Activated gamma-delta T cell treated with Interleukin-2 at 50 U/mL for 16 hours (primary cell): ENCODE data around the gene CALR.
"Not testable (repeated sequence)": the region's sequence is repeated elsewhere in the genome, so short reads cannot be mapped to it uniquely, and the experiment has no call there.

Experiments used
- DNase-seq: peaks from one replicate; pipeline ENCODE4 v3.0.0-alpha.2; 2020

The CALR gene

GRCh38 chr19:12937927-12938778 lies at the start of gene CALR:
Gene CALR (plus strand): TSS chr19:12938609. CDS start chr19:12938680, 71 bp downstream.
- DNase-seq, result peak; percentile 99

- DNase-seq, result not testable (repeated sequence)
Observed at GRCh38 chr19:12890299-12890786, 48.1 kb upstream of the CALR start.

- peak; percentile 96 for DNase-seq
Observed at GRCh38 chr19:12890787-12891552, 47.4 kb upstream of the CALR start, which contains the start of gene GCDH. Gene GCDH (plus strand): TSS chr19:12891160. CDS start chr19:12891305, 145 bp downstream.

GRCh38 chr19:12891553-12892021 lies 46.8 kb upstream of the CALR start:
- no peak for DNase-seq

GRCh38 chr19:12893582-12893981 lies 44.8 kb upstream of the CALR start:
- no peak for DNase-seq

- DNase-seq, result no peak
Observed at GRCh38 chr19:12896460-12896859, 41.9 kb upstream of the CALR start.

- DNase-seq, result no peak
Observed at GRCh38 chr19:12899891-12900518, 38.4 kb upstream of the CALR start.

GRCh38 chr19:12907166-12907565 lies 31.2 kb upstream of the CALR start:
- no peak for DNase-seq

- no peak for DNase-seq
Observed at GRCh38 chr19:12912571-12912970, 25.8 kb upstream of the CALR start.

- DNase-seq, result no peak
Observed at GRCh38 chr19:12913011-12913561, 25.3 kb upstream of the CALR start.

- DNase-seq, result peak; percentile 64
Observed at GRCh38 chr19:12913851-12914690, 24.3 kb upstream of the CALR start.

GRCh38 chr19:12915860-12916259 lies 22.5 kb upstream of the CALR start:
- not testable (repeated sequence) for DNase-seq

GRCh38 chr19:12918253-12918652 lies 20.2 kb upstream of the CALR start:
- DNase-seq, result no peak

- DNase-seq, result no peak
Observed at GRCh38 chr19:12921047-12921446, 17.4 kb upstream of the CALR start.

GRCh38 chr19:12922959-12923358 lies 15.4 kb upstream of the CALR start:
- DNase-seq, result no peak

GRCh38 chr19:12924621-12925310 lies 13.6 kb upstream of the CALR start:
- no peak for DNase-seq

GRCh38 chr19:12930002-12930645 lies 8.3 kb upstream of the CALR start:
- no peak for DNase-seq

- DNase-seq, result no peak
Observed at GRCh38 chr19:12932392-12933286, 5.8 kb upstream of the CALR start.

- peak; percentile 85 for DNase-seq
Observed at GRCh38 chr19:12933287-12934072, 4.9 kb upstream of the CALR start, which contains the start of gene FARSA. Gene FARSA (minus strand): TSS chr19:12933711. CDS start chr19:12933696, 15 bp downstream.
